Stomach (tissue), 9 donors: Measurements from ENCODE around the gene ESYT3. TPM values are rescaled to one million over a fixed set of nuclear protein-coding genes. Genes with fewer than 3 reads are reported as not detected.
"Not testable (repeated sequence)": the region's sequence is repeated elsewhere in the genome, so short reads cannot be mapped to it uniquely, and the experiment has no call there.

Experiments used
- DNase-seq, 2 donors: peaks; one replicate each; pipeline versions ENCODE4 v3.0.0 to v3.0.0-alpha.2; 2013 to 2019
- H3K27ac ChIP-seq, 5 donors: fragments of 200-600 bp in 4 of 5; sonication (generic) in 4 of 5; one replicate each; pipeline ENCODE4 v1.5.1; 2013 to 2019; ENCODE audit warnings: mild to moderate bottlenecking in 1 of 5, moderate library complexity in 1 of 5
- H3K27me3 ChIP-seq, 3 donors: fragments of 200-600 bp; sonication (generic); one replicate each; pipeline ENCODE4 v1.5.1; 2017 to 2019; ENCODE audit warnings: mixed run types in 1 of 3
- H3K36me3 ChIP-seq, 4 donors: fragments of 200-600 bp; sonication (generic); 1 replicate in 3 of 4; 2 replicates in 1 of 4; pipeline ENCODE4 v1.5.1; 2016 to 2019
- H3K4me1 ChIP-seq, 4 donors: fragments of 200-600 bp; sonication (generic); one replicate each; pipeline ENCODE4 v1.5.1; 2016 to 2019
- H3K4me3 ChIP-seq, 4 donors: fragments of 200-600 bp; sonication (generic) in 3 of 4; one replicate each; pipeline ENCODE4 v1.5.1; 2016 to 2019; ENCODE audit warnings: mild to moderate bottlenecking in 1 of 4
- H3K9me3 ChIP-seq, 4 donors: fragments of 200-600 bp; sonication (generic); one replicate each; pipeline ENCODE4 v1.5.1; 2016 to 2019
- CTCF ChIP-seq, 7 experiments: fragments of 450-650 bp in 4 of 7; fragments of 200-600 bp in 3 of 7; sonication (generic) in 3 of 7; IDR thresholded peaks; one replicate each; pipeline ENCODE4 v1.5.1; 2016 to 2019; ENCODE audit warnings: antibody characterized with exemption in 7 of 7, control low read depth in 2 of 7, mild to moderate bottlenecking in 1 of 7
- EP300 ChIP-seq: sonication (generic); formaldehyde crosslinking; IDR thresholded peaks from one replicate; pipeline ENCODE4 v1.6.1; 2017; ENCODE audit warnings: antibody characterized with exemption
- POLR2A ChIP-seq, 4 donors: fragments of 450-650 bp; IDR thresholded peaks; one replicate each; pipeline ENCODE4 v1.6.1; 2016; ENCODE audit warnings: antibody characterized with exemption in 4 of 4, control low read depth in 2 of 4, mild to moderate bottlenecking in 1 of 4, moderate library complexity in 1 of 4
- POLR2AphosphoS5 ChIP-seq, 3 donors: sonication (generic); formaldehyde crosslinking; IDR thresholded peaks; one replicate each; pipeline ENCODE4 v1.6.1; 2016; ENCODE audit warnings: antibody characterized with exemption in 3 of 3
- WGBS, 5 donors: extraction: QIAGEN DNeasy Blood & Tissue Kit in 3 of 5; methylation state at CpG; one replicate each; pipeline versions ENCODE4 v1.1.5 to v1.1.7; 2013 to 2018; 5-methylcytosine and 5-hydroxymethylcytosine counted together
- intact Hi-C: fragments of 100-400 bp; cut with DNase I; formaldehyde crosslinking; loops from one replicate; pipeline ENCODE4 v1.15.1; 2023; ENCODE audit warnings: low total_unique reads
- polyA plus RNA-seq, 3 donors: library from polyadenylated mRNA; stranded (reverse); fragments of 200-250 nt; gene quantifications; one replicate each; pipeline ENCODE4 v1.2.3, GENCODE V29; 2013
- total RNA-seq, 5 donors: library from RNA; depleted of rRNA; stranded (reverse); fragments of >200 nt; gene quantifications; one replicate each; pipeline versions ENCODE4 v1.1.0 to v1.2.3, GENCODE V29; 2014 to 2016
- donor health status: healthy with polysubstance abuse.
- donor health status: Bipolar disorder and iron deficiency.
- donor health status: healthy.

ESYT3 gene
- total and polyA plus RNA-seq, 8 donors, result 0.44 to 7.1 (median 2.8) TPM; not detected in 1

GRCh38 chr3:138412821-138413551 is 21.4 kb upstream of the ESYT3 start:
- no peak overlapping the region for H3K4me3 ChIP-seq
- no peak for DNase-seq
- H3K4me1 ChIP-seq, result peaks cover 0 to 4% (median 2%) of the 10 kb centered on the region in 4 donors
- TF ChIP-seq EP300, result no peak
- peaks cover 0 to 13% (median 0%) of the 10 kb centered on the region in 3 donors for H3K27me3 ChIP-seq
- intact Hi-C loops, result loop anchor here (10.0 kb wide), 1 partner anchor 512 kb away; no protein-coding TSS in a partner anchor
- no peaks in the 10 kb centered on the region for H3K36me3 ChIP-seq
- H3K9me3 ChIP-seq, result no peaks in the 10 kb centered on the region
- H3K27ac ChIP-seq, result no peak overlapping the region
- WGBS, 5 donors, result 65 to 77% (median 71%) methylated on average over 9 of the region's 9 CpGs

GRCh38 chr3:138416236-138416635 is 18.2 kb upstream of the ESYT3 start:
- not testable (repeated sequence) for DNase-seq, H3K36me3 ChIP-seq, H3K27ac ChIP-seq, H3K9me3 ChIP-seq, H3K4me1 ChIP-seq, H3K4me3 ChIP-seq
- peaks cover 0 to 13% (median 0%) of the 10 kb centered on the region in 3 donors for H3K27me3 ChIP-seq
- 78 to 84% (median 84%) methylated on average over 4 of the region's 4 CpGs for WGBS, 5 donors
- intact Hi-C loops, result loop anchor here (10.0 kb wide), 1 partner anchor 509 kb away; no protein-coding TSS in a partner anchor

GRCh38 chr3:138417559-138417982 is 16.8 kb upstream of the ESYT3 start:
- Histone ChIP-seq H3K36me3 (no peaks in the 10 kb centered on the region), H3K27me3 (peaks cover 0 to 13% (median 0%) of the 10 kb centered on the region in 3 donors), H3K9me3 (no peaks in the 10 kb centered on the region), H3K4me3 (no peak overlapping the region), H3K27ac (no peak overlapping the region), H3K4me1 (peaks cover 0 to 4% (median 2%) of the 10 kb centered on the region in 4 donors)
- TF ChIP-seq POLR2AphosphoS5 (IDR thresholded peaks at IDR 0.05) (peak in 1 of 3 donors; percentile 47), EP300 (no peak), CTCF (IDR thresholded peaks at IDR 0.05) (peak in 5 of 7 experiments; percentile 74 to 93 (median 85)), POLR2A (IDR thresholded peaks at IDR 0.05) (no peak)
- DNase-seq, result peak; percentile 82 to 94
- WGBS, 5 donors, result 3 to 18% (median 15%) methylated on average over 6 to 7 of the region's 7 CpGs
- intact Hi-C loops, result loop anchor here (10.0 kb wide), 1 partner anchor 507 kb away; no protein-coding TSS in a partner anchor

GRCh38 chr3:138418601-138419206 is 15.7 kb upstream of the ESYT3 start:
- WGBS, 5 donors, result 56 to 75% (median 65%) methylated on average over 5 of the region's 5 CpGs
- intact Hi-C loops, result loop anchor here (10.0 kb wide), 1 partner anchor 506 kb away; no protein-coding TSS in a partner anchor

More at GRCh38 chr3:138418601-138419206, 15.7 kb upstream of the ESYT3 start:
- Histone ChIP-seq H3K27ac (no peak overlapping the region), H3K4me3 (no peak overlapping the region), H3K27me3 (peaks cover 0 to 13% (median 0%) of the 10 kb centered on the region in 3 donors), H3K4me1 (peaks cover 0 to 4% (median 2%) of the 10 kb centered on the region in 4 donors), H3K9me3 (no peaks in the 10 kb centered on the region), H3K36me3 (no peaks in the 10 kb centered on the region)
- TF ChIP-seq POLR2A (IDR thresholded peaks at IDR 0.05) (no peak), CTCF (IDR thresholded peaks at IDR 0.05) (no peak), EP300 (no peak), POLR2AphosphoS5 (IDR thresholded peaks at IDR 0.05) (no peak)
- DNase-seq, result no peak
